ENCODE results near the gene CABCOCO1. TPM values are rescaled to one million over a fixed set of nuclear protein-coding genes. Genes with fewer than 3 reads are reported as not detected.

The CABCOCO1 gene
- total and polyA plus RNA-seq, 7 donors, result 0.10 to 3.1 (median 0.68) TPM; not detected in 2

- H3K27ac ChIP-seq, result no peak overlapping the region
- intact Hi-C loops (cut with DNase I), result no loop called here
- H3K27me3 ChIP-seq, result no peaks in the 10 kb centered on the region
- no peaks in the 10 kb centered on the region for H3K9me3 ChIP-seq
- no peak for DNase-seq
- H3K36me3 ChIP-seq, result no peaks in the 10 kb centered on the region
- TF ChIP-seq EP300 (IDR thresholded peaks at IDR 0.05), result no peak
- TF ChIP-seq CTCF (IDR thresholded peaks at IDR 0.05), result no peak
- TF ChIP-seq POLR2A (IDR thresholded peaks at IDR 0.05), result no peak
- TF ChIP-seq POLR2AphosphoS5 (IDR thresholded peaks at IDR 0.05), result no peak
- peaks cover 0 to 19% (median 10%) of the 10 kb centered on the region in 4 donors for H3K4me1 ChIP-seq
- WGBS, 2 donors, result 88 to 92% methylated on average over 5 of the region's 5 CpGs
- H3K4me3 ChIP-seq, result no peak overlapping the region
These were observed 35.5 kb upstream of the CABCOCO1 start for GRCh38 chr10:61627266-61627665.

- H3K27me3 ChIP-seq, result no peaks in the 10 kb centered on the region
- peak overlapping the region in 3 of 4 donors; percentile 3 to 64 (median 42) for H3K27ac ChIP-seq
- no peaks in the 10 kb centered on the region for H3K9me3 ChIP-seq
- intact Hi-C loops (cut with DNase I), result no loop called here
- H3K4me1 ChIP-seq, result peaks cover 0 to 19% (median 7%) of the 10 kb centered on the region in 4 donors
- no peak for DNase-seq
- TF ChIP-seq POLR2A (IDR thresholded peaks at IDR 0.05) (no peak), EP300 (IDR thresholded peaks at IDR 0.05) (no peak), CTCF (IDR thresholded peaks at IDR 0.05) (no peak), POLR2AphosphoS5 (IDR thresholded peaks at IDR 0.05) (no peak)
- 78 to 79% methylated on average over 3 of the region's 3 CpGs for WGBS, 2 donors
- H3K36me3 ChIP-seq, result no peaks in the 10 kb centered on the region
- no peak overlapping the region for H3K4me3 ChIP-seq
These were observed 34.4 kb upstream of the CABCOCO1 start for GRCh38 chr10:61628151-61628874.

DNA sequence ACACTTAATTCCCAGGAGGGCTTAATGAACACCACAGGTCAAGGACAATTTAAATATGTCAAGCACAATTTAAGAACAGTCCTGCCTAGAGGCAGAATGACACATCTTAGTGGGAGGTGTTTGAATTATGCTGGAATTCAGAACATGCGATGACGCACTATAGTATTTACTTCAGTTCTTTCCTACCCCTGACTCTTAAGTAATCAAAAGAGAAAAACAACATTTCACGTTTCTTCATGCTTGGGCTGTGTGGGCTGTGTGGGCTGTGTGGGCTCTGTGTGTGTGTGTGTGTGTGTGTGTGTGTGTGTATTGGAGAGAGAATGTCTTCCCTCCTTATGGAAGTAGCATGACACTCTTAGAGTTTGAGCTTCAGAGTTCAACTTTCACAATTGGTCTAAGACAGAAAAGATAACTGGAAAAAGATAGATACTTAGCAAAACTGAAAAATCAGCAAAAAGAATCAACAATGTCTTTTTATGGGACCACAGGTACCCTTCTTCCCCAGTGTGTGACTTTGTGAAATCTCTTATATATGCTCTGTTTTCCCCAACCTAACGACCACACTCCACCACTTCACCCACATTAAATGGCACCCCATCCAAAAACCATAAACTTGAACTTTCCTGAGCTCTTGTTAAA lies 33.7 kb upstream of the CABCOCO1 start:
- intact Hi-C loops (cut with DNase I), result no loop called here
- Histone ChIP-seq H3K4me3 (no peak overlapping the region), H3K4me1 (peaks cover 0 to 20% (median 3%) of the 10 kb centered on the region in 4 donors), H3K9me3 (no peaks in the 10 kb centered on the region), H3K27me3 (no peaks in the 10 kb centered on the region), H3K36me3 (no peaks in the 10 kb centered on the region), H3K27ac (peak overlapping the region in 3 of 4 donors; percentile 3 to 64 (median 42))
- no peak for DNase-seq
- TF ChIP-seq POLR2AphosphoS5 (IDR thresholded peaks at IDR 0.05) (no peak), POLR2A (IDR thresholded peaks at IDR 0.05) (no peak), EP300 (IDR thresholded peaks at IDR 0.05) (no peak), CTCF (IDR thresholded peaks at IDR 0.05) (no peak)
- WGBS, 2 donors, result 77 to 80% methylated on average over 4 of the region's 4 CpGs

- H3K4me1 ChIP-seq, result peaks cover 0 to 16% (median 3%) of the 10 kb centered on the region in 4 donors
- TF ChIP-seq EP300 (IDR thresholded peaks at IDR 0.05) (no peak), POLR2A (IDR thresholded peaks at IDR 0.05) (no peak), CTCF (IDR thresholded peaks at IDR 0.05) (no peak), POLR2AphosphoS5 (IDR thresholded peaks at IDR 0.05) (no peak)
- no peaks in the 10 kb centered on the region for H3K9me3 ChIP-seq
- H3K27me3 ChIP-seq, result no peaks in the 10 kb centered on the region
- intact Hi-C loops (cut with DNase I), result no loop called here
- H3K27ac ChIP-seq, result no peak overlapping the region
- H3K4me3 ChIP-seq, result no peak overlapping the region
- 95 to 97% methylated on average over 4 of the region's 4 CpGs for WGBS, 2 donors
- no peaks in the 10 kb centered on the region for H3K36me3 ChIP-seq
- no peak for DNase-seq
These were observed 33.2 kb upstream of the CABCOCO1 start for GRCh38 chr10:61629576-61629975.

Data from sigmoid colon (tissue), 7 donors.